ENCODE data around the gene C9orf85.

Gene C9orf85

GRCh38 chr9:71908825-71909224, 2.6 kb upstream of the C9orf85 start:
- no peak for DNase-seq

DNA sequence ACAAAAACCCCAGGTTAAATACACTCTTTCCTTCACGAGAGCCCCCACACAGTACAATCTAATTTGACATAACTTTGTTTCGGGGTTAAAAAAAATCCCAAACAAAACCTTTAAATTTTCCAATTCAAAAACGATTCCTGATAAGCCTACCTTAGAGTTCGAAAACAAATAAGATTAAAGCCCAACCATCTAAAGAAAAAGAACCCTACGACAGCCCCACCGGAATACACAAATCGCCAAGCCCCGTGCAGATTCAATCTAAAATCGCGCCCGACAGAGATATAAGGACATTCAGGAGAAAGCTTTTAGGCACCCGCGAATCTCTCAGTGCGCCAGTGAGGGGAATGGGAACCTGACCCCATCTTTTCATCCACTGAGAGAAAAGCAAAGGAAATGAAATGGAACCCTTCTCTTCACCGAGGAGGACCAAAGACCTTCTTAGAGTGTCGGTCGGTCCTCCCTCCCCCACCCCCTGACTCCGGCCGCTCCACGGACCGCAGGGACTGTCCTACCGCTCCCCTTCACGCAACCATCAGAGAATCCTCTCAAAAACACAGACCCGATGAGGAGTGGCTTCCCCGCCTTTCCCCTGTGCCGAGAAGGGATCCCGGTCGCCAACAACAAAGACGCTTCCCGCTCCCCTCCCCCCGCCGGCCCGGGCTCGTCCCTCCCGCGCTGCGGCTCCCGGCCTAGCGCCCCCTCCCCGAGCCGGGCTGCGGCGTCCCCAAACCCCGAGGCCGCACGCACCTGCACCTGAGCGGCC, 1.4 kb upstream of the C9orf85 start:
- DNase-seq = no peak

DNA sequence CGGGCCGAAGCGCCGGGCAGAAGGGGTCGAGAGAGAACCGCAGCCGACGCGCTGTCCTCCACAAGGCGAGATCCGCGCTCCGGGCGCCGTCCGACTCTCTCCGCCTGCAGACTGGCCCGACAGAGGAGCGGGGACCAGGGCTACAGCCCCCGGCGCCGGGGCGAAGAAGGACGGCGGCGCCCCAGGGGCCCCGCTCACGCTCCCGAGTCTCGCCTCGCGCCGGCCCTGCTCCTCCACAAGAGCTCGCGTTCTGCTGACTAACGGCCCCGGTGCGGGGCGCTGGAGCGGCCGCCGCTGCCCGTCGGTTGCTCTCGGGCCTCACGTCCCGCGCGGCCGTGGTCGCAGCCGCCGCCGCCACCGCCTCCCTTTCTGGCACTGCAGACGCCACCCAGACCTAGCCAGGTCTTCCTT, 784 bp upstream of the C9orf85 start:
- DNase-seq = no peak

DNA sequence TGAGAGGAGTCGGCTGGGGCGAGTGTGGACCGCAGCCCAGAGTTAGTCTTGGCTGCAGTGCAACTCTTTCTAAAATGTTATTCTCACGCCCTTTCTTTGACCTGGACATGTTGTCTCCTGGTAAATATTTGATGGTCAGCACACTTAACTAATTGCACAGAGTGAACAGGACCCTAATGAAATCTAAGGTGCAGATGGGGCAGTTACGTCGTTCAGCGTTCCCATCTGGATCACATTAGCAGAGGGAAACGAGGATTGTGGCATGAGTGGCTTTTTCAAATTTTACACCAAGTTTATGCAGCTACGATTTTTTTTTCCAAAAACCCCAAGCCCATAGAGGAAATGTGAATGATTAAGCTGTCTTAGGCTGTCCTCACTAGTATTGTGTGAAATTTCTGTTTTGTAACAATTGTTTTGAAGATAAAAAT, 483 bp downstream of the C9orf85 start:
- no peak for DNase-seq

DNA sequence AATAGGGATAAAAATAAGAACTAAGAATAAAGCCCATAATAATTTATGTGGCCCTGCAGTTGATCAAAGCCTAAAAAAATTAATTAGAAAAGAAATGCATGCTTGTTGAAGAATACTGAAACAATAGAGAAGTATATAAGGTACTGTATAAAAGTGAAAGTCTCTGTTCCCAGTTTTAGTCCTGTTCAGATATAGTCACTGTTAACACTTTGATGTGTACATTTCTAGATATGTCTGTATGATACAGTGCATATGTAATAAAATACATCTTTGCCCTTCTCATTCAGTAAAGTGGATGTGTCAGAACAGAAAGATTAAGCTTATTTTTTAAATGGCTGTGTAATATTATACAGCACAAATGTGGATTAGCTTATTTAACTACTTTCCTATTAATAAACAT, 4.1 kb downstream of the C9orf85 start:
- DNase-seq = no peak

GRCh38 chr9:71916834-71917534, 5.5 kb downstream of the C9orf85 start:
- no peak for DNase-seq

DNA sequence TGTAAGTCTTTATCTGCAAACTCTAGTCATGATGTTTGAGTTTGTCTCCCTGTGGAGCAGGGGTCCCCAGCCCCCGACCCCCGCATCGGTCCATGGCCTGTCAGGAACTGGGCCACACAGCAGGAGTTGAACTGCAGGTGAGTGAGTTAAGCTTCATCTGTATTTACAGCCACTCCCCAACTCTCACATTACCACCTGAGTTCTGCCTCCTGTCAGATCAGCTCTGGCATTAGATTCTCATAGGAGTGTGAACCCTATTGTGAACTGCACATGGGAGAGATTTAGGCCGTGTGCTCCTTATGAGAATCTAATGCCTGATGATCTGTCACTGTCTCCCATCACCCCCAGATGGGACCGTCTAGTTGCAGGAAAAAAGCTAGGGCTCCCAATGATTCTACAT, 7.0 kb downstream of the C9orf85 start:
- no peak for DNase-seq

GRCh38 chr9:71920456-71921189, 9.2 kb downstream of the C9orf85 start:
- no peak for DNase-seq

- no peak for DNase-seq
Measured at GRCh38 chr9:71921190-71921814, 9.9 kb downstream of the C9orf85 start.

DNA sequence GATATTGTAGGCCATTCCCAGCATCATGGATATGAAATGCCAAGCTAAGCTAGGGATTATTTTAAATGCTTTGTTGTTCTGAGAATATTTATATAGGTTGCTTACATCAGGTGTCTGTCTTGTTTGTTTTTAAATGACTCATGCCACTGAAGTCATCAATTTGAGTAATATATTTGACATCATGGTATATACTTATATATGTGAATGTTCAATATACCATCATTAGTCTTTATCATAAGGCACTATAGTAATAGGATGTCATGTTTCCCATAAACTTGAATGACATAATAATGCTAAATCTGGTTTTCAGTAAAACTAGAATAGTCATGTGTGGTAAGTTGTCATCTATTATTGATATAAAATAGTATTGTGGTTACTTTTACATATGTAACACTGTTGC, 13.1 kb downstream of the C9orf85 start:
- DNase-seq = no peak

DNA sequence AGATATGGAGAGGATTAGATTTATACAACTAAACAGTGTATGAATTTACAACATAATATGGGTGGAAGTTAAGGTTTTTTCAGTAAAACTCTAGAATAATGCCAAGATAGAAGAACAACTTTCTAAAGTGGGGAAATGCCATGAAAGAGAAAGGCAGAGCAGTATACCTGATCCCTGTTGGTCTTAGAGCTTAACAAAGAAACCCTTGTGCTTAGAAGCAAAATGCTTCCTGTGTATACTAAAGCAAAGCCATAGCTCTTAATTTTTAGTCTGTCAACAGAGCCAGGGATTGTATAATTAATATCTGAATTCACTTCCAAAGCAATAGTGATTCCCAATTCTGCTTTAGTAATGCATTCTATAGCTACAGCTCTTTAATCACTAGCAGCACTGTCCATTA, 14.4 kb downstream of the C9orf85 start:
- no peak for DNase-seq

- no peak for DNase-seq
Measured at GRCh38 chr9:71928376-71928775, 16.9 kb downstream of the C9orf85 start.

DNA sequence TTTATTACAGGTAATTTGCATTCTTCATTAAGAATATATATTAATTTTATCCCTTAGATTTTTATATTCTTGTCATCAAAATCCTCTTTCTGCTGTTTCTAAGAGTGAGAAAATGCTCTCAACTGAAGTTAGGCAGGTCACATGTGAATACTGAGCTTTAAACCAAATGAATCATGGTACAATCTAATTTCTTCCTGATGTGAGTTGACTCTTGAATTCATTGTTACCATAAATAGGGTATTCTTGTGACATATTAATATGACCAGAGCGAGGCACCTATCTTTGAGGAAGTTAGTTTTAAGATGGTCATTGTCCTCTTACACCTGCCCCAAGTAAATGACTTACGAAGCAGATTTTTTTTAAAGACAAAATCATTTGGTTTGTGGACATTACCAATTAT, 17.4 kb downstream of the C9orf85 start:
- no peak for DNase-seq

GRCh38 chr9:71929223-71929622, 17.8 kb downstream of the C9orf85 start:
- DNase-seq = no peak

- DNase-seq = no peak
Measured at GRCh38 chr9:71929791-71930440, 18.5 kb downstream of the C9orf85 start.

- DNase-seq = no peak
Measured at GRCh38 chr9:71931166-71931565, 19.7 kb downstream of the C9orf85 start.

DNA sequence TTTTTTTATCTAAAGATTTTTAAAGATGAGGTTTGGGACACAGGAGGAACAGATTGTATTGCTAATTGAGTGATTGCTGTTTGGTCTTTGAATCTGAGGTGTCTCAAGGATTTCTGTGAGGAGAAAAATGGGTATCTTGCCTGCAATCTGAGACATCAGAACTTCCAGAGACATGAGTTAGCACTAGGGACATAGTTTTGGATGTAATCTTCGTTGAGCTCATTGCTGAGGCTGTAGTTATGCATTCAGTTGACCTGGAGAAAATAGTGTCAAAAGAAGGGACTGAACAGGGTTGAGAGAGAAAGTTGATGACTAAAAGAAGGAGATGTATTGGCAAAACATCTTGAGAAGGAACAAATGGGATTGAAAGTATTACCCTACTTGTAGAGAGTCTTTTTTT, 24.6 kb downstream of the C9orf85 start:
- no peak for DNase-seq

GRCh38 chr9:71937070-71937625, 25.7 kb downstream of the C9orf85 start:
- DNase-seq = no peak

- no peak for DNase-seq
Measured at GRCh38 chr9:71937898-71938297, 26.5 kb downstream of the C9orf85 start.

DNA sequence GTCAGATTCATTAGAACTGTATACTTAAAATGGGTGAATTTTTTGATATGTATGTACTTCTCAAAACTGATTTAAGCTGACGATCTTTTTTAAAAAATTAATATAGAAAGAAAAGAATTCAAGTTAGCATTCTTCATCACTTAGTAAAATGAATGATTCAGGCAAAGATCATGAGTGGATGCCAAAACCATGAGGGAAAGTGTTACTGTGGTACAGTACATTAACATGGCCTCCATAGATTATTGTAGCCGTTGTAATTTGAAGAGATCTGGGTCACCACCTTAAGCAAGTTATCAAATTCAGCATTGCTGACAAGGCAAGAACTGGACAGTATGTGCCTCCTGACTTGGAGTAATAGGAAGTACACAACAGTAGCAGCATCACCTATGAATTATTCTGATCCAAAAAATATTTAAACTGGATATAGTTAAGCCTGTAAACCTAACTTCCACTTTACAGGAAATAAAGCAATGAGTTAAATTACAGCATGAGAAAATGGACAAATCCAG, 29.7 kb downstream of the C9orf85 start:
- no peak for DNase-seq

- no peak for DNase-seq
Measured at GRCh38 chr9:71941998-71942567, 30.6 kb downstream of the C9orf85 start.
